GM19025 (cell line): ENCODE measurements around the gene RAET1G.

Experiments
- ATAC-seq: cut with Tn5 transposase; IDR thresholded peaks from one replicate; pipeline ENCODE4 v1.9.1; 2021; ENCODE audit warnings: mild to moderate bottlenecking, low read depth, moderate library complexity; ENCODE audit not compliant: unreplicated experiment

The RAET1G gene

DNA sequence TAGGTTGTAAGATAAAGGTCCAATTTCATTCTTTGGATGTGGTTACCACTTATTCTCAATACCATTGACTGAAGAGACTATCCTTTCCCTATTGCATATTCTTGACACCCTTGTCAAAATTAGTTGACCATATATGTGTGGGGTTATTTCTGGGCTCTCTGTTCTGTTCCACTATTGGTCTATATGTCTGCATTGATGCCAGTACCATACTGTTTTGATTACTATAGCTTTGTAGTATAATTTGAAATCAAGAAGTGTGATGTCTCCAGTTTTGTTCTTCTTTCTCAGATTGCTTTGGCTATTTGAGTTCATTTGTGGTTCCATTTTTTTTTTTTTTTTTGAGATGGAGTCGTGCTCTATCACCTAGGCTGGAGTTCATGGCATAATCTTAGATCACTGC lies 50.7 kb downstream of the RAET1G start:
- ATAC-seq, result no peak

DNA sequence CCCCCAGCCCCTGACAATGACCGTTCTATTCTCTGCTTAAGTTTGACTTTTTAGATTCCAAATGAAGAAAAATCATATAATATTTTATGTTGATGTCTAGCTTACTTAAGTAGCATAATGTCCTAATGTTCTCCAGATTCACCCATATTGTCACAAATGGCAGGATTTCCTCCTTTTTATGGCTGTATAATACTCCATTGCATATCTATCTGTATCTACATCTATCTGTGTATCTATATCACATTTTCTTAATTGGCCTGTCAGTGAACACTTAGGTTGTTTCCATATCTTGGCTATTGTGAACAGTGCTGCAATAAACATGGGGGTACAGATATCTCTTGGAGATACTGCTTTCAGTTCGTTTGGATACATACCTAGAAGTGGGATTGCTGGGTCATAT lies 51.7 kb downstream of the RAET1G start:
- no peak for ATAC-seq

DNA sequence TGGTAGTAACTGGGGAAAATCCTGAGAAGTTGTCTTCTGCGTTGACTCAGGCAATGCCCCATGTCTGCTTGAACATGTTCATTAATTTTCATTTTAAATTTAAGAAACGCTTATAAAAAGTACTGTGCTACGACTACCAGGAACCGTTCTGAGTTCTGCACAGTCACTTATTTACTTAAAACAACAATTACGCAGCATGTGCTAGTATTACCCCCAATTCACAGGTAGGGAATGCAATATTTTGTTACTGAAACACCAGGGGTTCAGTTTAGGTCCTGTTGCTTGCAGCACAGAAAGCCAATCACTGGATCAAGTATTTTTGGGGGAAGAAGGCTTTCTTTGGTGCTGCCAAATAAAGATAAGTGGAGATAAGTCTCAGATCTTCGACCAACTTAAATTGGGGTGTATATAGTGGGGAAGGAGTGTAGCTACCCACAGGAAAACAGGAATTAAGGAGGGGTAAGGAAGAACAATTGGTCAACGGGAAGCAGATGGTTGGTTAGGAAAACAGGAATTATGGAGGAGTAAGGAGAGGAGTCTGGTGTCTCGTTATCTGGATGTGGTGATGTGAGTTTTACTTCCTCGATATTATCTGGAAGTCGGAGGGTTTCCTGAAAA lies 53.5 kb downstream of the RAET1G start:
- no peak for ATAC-seq

DNA sequence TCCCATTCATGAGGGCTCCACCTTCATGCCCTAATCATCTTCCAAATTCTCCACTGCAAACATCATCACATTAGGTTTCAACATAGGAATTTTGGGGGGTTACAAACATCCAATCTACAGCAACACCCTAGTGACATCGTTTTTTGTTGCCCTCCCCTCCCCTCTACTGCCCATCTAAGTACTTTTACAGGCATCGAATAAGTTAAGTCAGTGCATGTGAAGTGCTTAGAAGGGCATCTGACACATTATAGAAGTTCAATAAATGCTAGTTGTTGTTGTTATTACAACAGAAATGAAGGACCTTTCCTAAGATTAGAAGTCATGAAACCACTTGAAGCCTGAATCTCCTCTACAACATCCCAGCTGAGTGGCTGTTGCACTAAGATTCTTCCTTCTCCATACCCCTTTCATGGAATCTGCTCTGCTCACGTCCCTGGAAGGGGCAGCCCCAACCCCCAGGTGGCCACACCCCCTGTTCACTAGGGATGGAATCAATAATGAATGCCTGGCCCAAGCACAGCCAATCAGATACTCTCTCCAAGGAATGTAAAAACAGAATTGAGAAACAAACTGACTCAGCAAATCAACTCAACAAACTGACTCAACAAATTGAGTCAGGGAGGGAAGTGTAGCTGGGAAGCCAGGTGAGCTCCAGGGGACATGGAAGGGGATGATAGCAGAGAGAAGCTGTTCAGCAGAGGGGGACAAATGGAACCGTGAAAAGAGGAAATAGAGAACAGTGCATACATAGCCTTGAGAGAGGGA lies 54.9 kb downstream of the RAET1G start:
- no peak for ATAC-seq
